Measurements from ENCODE around the gene ZDHHC16.

ZDHHC16 gene

DNA sequence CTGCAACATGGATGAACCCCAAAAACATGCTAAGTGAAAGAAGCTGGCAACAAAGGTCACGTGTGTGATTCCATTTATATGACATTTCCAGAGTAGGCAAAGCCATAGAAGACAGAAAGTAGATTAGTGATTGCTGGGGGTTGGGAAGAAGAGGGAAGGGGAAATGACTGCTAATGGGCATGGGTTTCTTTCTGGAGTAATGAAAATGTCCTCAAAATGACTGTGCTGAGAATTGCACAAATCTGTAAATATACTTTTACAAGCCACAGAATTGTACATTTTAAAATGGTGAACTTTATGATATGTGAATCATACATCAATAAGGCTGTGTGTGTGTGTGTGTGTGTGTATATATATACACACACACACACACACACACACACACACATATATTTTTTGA is 36.4 kb downstream of the ZDHHC16 start:
- DNase-seq: no peak

GRCh38 chr10:97483506-97483905 is 37.5 kb downstream of the ZDHHC16 start:
- DNase-seq: no peak

DNA sequence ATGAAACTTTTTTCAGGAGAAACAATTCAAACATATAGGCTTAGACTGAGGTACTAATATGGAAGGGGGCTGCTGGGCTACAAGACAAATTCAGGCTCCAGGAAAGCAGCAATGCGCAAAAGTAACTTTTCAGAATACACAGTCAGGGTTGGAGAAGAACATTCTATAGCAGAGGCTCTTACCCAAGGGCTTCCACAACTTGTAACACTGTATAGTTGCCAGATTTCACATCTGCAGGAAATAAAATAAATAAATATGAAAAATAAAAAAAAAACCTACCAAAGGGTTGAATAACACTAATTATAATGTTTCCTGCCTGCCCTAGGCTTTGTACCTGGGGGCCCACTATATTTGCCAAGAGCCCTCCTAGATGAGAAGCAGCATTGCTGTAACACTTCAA is 37.9 kb downstream of the ZDHHC16 start:
- DNase-seq: no peak

- DNase-seq: no peak
These were observed 39.8 kb downstream of the ZDHHC16 start for GRCh38 chr10:97485647-97486281.

DNA sequence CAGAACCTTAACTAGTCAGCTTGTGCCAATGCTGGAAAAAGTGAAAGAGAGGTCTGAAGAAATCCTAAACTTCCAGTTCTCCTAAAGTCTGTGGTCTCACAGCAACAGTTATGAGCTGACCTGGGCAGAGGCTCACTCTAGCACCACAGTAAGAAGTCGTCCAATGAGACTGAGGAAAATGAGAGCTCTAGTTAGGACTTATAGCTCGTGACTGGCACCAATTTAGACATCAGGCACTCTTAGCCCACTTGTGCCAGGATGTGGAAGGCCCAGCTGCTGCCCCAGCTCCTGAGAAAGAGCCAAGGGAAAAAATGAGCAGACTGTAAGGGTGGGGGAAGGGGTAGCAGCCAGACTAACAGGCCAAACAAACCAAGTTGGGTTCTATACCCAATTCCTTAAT is 44.6 kb downstream of the ZDHHC16 start:
- DNase-seq: peak; percentile 25

GRCh38 chr10:97494151-97494550 is 48.2 kb downstream of the ZDHHC16 start:
- DNase-seq: no peak

GRCh38 chr10:97494863-97495506 is 49.0 kb downstream of the ZDHHC16 start:
- DNase-seq: peak; percentile 70

GRCh38 chr10:97497572-97498075 is 51.6 kb downstream of the ZDHHC16 start:
- peak; percentile 57 for DNase-seq

GRCh38 chr10:97498076-97498840 is 52.3 kb downstream of the ZDHHC16 start, which contains the start of gene MMS19:
TSS of gene MMS19 (minus strand) at chr10:97498422. CDS start at chr10:97498384, 38 bp downstream.
- DNase-seq: peak; percentile 99

GRCh38 chr10:97498841-97499560 is 53.0 kb downstream of the ZDHHC16 start, which contains the start of gene UBTD1:
TSS of gene UBTD1 (plus strand) at chr10:97498924. CDS start at chr10:97499204, 280 bp downstream.
- DNase-seq: no peak

DNA sequence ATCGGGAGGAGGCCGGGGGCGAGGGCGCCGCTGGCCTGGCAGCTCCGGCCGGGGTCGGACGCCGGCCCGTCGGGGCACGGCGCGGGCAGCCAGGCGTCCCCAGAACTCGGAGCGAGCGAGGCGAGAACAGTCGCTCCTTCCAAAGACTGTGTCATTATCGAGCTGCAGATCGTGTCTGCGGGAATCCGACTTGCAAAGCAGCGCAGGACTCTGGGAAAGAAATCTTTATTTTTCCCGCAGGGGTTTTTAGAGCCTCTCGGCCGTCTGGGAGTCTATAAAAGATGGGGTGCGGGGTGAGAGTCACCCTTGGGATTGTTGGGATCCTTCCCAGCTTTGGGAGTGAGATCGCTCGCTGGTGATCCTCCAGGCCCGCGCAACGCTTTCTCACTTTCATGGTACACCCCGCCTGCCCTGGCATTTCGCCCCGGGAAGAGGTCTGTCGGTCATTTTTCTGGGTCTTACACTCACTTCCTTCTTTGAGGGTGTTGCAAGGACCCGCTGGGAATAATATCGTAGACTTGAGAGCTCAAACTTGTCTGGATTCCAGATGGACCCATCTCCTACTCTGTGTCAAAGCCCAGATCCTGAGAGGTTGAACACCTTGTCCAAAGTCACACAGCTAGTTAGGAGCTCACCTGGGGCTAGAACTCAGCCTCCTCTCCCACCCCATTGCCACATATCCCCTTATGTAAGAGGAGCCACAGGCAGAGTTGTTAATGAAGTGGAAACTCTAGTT is 53.8 kb downstream of the ZDHHC16 start:
- DNase-seq: no peak

GRCh38 chr10:97500297-97500575 is 54.3 kb downstream of the ZDHHC16 start:
- no peak for DNase-seq

DNA sequence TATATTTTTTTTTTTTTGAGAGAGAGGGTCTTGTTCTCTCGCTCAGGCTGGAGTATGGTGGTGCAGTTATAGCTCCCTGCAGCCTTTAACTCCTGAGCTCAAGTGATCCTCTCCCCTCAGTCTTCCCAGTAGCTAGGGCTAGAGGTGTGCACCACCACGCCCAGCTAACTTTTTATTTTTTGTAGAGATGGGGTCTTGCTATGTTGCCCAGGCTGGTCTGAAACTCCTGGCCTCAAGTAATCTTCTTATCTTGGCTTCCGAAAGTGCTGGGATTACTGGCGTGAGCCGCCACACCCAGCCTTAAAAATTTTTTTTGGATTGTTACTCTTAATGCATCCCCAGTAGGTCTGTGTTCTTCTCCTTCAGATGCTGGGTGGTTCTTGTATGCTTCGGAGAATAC is 56.9 kb downstream of the ZDHHC16 start:
- no peak for DNase-seq

- no peak for DNase-seq
These were observed 57.4 kb downstream of the ZDHHC16 start for GRCh38 chr10:97503406-97503805.

DNA sequence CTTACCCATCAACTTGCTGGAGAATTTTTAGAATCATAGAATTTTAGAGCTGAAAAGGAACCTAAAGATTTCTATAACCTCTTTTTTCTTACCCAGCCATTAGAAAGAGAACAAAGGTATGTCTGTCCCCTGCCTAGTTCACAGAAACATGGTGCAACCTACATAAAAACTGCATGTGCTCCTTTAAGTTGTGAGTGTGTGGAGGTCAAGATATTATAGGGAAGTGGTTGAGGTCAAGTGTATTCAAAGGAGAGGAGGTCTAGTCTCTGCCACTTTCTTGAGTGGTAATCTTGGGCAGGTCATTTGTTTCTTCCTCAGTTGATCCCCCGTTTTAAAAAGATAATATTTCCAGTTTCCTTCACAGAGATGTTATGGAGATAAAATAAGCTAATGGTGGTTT is 59.2 kb downstream of the ZDHHC16 start:
- no peak for DNase-seq

DNA sequence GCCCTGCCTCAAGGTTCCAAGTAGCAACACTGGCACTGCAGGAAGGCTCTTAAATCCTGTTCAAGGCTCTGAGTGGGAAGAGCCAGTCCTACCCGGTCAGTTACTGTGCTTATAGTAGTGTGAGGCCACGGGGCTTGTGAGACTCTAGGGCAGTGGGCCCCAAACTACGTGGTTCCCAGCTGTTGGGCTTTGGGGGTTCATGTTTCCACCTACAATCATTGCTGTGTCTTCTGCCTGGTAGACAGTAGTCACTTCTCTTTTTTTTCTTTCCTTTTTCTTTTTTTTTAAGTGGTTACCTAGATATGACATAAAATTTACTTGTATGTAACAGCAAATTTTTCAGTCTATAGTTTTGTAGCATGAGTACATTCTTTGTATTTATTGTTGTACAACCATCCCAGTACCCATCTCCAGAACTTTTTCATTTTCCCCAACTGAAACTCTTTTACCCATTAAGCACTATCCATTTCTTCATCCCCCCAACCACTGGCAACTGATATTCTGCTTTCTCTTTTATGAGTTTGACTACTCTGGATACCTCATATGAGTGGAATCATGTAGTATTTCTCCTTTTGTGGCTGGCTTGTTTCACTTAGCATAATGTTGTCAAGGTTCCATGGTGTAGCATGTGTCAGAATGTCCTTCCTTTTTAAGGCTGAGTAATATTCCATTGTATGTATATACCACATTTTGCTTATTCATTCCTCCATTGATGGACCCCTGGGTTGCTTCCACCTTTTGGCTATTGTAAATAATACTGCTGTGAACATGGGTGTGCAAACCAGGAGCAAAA is 60.4 kb downstream of the ZDHHC16 start:
- DNase-seq: no peak

Data from NCI-H510A treated with DMSO at 0.1 percent for 48 hours (cell line).